GDM1 (cell line): ENCODE results near the gene KAT2A.

Experiments used
- DNase-seq: peaks from one replicate; lab custom pipeline; 2025; lab: John Stamatoyannopoulos, UW

KAT2A gene

DNA sequence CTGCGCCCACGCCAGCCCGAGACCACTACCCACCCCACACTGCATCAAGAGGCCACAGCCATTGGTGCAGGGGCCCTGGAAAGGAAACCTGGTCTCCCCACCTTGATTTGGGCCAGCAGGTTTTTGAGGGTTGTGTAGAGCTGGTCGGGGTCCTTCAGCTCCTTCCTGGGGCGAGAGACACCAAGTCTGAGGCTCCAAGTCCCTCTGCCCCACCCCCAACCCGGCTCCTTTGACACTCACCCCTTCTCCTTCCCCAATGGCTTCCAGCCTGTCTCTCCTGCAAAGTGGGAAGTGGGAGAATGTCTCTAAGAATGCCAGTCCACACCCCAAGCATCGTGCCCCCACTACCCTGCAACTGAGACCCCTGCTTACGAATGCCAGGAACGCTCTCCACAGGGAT is 7.0 kb downstream of the KAT2A start:
- DNase-seq, result no peak

DNA sequence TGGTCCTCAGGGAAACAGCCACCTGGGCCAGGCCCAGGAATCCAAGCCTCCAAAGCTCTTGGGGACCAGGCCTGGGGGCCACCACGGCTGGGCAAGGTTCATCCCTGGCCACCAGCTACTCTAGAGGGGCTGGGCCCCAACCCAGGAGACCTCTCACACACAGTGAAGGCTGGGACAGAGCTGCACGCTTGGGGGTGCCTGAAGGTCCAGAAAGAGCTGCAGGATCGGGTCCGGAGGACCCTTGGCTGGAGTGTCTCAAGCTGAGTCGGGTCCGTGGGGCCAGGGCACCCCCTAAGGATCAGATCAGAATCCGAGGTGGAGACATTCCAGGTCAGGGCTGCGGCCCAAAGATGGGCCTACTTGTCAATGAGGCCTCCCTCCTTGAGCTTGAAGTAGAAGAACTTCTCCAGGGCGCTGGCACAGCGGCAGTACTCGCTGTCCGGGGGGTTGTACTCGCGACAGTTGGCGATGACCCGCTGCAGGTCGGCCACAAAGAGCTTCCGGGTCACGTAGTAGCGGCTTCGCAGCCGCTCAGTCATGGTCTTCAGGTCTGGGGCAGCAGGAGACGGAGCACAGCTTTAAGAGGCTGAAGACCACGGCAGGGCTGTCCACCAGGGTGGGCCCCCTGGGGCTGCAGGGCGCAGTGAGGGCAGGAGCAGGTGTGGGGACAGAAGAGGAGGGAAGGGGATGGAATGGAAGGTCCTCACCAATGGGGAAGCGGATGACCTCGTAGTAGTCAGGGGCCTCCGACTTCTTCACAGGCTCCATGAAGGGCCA is 7.7 kb downstream of the KAT2A start:
- no peak for DNase-seq

DNA sequence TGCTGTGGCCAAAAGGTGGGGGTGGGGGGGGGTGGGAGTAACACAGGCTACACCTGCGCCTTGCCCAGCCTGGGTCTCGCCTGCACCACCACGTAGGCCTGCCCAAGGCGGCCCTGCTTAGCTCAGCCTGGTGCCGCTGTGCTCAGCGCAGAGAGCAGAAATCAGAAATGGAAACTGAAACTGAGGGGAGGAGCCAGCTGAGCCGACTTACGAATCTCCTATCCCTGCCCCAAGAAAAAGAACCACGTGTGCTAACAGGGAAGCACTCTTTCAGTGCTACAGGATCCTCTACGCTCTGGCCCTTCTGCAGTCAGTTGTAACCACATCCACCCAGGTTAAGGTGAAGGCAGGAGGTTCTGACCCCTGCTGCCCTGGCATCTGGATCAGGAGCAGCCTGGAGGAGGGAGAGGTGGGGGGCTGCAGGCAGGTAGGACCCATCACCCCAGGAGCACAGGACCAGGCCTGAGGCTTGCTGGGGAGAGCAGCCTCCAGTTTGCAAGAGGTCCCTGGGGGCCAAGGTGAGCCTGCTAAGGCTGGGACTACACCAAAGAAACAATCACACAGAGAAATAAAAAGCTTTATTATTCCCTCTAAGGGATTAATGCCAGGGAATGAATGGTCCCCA is 8.5 kb downstream of the KAT2A start, which contains the start of gene DHX58:
Gene DHX58 (minus strand): TSS at position 163 of the 625 bp plus-strand sequence. CDS start 822 bp downstream, outside the sequence.
- DNase-seq, result peak; percentile 81

DNA sequence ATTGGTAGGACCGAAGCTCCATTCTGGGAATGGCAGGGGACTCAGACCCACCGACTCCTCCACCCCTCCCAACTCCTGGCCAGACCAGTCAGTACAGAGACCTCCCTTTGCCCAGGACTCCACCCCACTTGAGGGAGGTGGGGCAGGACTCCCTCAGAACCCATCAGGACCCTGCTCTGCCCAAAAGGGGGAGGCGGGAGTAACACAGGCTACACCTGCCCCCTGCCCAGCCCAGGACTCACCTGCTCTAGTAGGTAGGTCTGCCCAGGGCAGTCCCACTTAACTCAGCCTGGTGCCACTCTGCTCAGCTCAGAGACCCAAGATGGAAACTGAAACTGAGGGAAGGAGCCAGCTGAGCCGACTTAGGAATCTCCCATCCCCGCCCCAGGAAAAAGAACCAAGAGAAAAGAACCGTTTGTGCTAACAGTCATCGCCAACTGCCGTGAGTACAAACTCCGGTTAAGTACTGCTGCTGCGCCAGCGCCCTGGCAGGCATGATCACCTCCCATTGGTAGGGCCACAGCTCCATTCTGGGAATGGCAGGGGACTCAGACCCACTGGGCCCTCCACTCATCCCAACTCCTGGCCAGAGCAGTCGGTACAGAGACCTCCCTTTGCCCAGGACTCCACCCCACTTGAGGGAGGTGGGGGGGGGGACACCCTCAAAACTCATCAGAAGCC is 9.2 kb downstream of the KAT2A start:
- DNase-seq, result no peak

DNA sequence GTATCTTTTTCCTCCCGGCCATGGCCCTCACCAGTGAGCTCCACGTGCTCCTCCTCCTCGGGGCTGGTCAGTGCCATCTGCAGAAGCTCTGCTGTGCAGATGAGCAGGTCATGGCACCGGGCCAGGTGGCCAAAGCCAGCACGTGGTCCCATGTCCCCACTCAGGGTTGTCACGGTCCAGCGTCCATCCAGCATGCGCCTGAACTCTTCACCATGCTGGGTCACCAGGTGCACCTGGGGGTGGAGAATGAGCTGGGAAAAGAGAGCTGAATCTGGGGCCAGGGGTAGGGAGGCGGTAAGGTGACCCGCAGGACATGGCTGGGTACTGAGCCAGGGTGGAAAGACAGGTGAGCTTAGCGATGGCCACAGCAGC is 9.9 kb downstream of the KAT2A start:
- no peak for DNase-seq

DNA sequence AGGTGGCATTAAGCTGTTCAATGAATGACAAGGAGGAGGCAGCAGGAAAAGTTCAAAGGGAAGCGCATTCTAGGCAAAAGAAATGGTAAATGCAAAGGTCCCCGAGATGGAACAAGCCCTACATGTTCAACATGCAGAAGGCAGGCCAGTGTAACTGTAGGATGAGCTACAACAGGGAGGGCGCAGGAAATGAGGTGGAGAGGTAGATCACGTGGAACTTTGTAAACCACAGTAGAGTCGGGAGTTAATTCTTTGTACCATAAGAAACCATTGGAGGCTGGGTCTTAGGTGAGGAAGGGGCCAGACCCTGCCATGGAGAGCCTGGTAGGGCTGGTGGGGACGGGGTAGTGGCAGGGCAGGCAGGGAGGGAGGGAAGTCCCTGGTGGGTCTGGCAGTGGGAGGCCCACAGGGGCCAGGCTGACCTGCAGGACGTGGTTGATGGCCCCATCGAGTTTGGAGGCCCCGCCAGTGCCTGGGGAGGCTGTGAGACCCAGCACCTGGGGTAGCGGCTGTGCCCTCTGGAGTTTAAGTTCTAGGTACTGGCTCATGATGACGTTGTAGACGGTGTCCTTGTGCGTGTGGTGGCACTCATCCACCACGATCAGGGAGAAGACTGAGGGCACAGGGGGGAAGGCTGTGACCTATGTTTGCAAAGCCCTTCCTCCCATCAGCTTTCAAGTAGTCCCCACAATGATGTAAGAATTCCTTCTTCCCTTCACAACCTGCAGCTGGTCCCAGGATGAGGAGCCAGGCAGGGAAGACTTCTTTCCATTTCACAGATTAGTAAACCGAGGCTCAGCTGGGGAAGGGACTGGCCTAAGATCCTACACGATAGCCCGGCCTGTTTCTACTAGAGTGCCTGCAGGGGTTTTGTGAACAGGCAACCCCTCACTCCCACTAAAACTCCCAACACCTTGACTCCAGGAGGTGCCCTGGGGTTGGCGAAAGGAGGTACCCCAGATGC is 10.6 kb downstream of the KAT2A start:
- no peak for DNase-seq

DNA sequence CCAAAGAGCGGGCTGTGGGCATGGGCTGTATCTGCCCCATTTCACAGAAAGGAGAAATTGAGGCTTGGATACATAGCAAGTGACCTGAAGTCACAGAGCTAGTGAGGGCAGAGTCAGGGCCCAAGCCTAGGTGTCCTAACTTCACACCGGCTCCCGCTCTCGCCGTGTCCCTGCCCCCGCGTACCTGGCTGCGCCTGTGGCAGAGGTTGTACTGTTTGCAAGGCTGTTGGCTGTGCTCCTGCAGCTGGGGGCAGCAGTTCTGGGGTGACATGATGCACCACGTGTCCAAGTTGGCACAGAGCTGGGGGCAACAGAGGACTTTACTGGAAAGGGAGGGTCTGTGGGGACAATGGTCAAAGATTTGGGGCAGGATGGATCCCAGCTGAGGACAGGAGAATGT is 12.1 kb downstream of the KAT2A start:
- no peak for DNase-seq

DNA sequence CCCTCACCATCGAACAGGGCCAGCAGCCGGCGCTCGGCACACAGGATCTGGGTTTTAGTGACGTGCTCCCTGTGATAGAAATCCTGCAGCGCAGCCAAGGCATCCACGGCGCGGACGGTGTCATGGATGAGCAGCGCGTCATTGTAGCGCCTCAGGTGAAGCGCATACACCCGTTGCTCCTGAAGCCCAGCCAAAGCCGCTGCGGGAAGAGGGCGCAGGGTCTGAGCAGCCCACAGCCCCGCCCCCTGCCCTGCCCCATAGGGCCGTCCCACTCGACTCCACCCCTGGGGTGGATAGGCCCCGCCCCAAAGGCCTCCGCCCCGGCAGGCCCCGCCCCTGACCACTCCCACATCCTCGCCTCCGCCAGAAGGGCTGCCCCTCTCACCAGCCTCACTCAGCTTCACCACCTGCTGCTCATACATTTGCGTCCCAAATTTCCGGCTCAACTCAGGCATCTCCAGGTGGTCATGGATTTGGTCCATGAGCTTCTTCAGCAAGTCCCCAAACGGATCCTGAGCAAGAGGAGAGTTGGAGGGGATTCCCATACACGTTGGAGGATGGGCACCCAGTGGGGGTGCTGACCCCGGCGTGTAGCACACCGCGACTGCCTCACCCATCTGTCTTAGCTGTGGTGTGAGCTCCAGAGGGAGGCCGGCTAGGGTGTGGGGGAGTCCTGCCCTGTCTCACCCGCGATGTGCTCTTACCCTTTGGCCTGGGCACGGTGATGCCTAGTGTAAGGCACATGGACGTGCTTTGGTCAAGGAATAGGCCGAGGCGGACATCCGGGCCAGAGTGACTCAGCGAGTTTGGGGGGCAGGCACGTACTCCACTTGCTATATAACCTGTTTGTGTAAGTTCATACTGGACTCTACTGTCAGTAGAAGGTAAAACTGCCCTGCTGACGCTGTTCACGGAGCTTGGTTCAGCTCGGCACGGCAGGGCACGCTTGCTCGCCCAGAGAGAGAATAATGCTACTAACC is 13.3 kb downstream of the KAT2A start:
- peak; percentile 61 for DNase-seq

DNA sequence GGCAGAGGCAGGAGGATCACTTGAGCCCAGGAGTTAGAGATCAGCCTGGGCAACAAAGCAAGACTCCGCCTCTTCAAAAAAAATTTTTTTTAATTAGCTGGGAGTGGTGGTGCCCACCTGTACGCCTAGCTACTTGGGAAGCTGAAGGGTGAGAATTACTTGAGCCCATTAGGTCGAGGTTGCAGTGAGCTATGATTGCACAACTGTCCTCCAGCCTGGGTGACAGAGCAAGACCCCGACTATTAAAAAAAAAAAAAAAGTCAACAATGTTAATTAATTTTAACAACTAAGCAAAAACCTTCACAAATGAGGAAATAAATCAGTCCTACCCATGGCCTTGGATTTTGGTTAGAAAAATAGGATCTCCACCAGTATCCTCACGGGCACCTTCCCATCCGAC is 14.0 kb downstream of the KAT2A start:
- DNase-seq, result no peak

DNA sequence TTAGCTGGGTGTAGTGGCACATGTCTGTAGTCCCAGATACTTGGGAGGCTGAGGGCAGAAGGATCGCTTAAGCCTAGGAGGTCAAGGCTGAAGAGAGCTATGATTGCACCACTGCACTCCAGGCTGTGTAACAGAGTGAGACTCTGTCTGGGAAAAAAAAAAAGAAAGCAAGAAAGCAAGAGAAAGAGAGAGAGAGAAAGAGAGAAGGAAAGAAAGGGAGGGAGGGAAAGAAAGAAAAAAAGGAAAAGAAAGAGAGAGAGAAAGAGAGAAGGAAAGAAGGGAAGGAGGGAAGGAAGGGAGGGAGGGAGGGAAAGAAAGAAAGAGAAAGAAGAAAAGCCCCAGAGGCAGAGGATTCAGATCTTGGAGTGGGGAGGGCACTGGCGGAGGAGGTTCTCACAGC is 15.2 kb downstream of the KAT2A start:
- DNase-seq, result no peak

DNA sequence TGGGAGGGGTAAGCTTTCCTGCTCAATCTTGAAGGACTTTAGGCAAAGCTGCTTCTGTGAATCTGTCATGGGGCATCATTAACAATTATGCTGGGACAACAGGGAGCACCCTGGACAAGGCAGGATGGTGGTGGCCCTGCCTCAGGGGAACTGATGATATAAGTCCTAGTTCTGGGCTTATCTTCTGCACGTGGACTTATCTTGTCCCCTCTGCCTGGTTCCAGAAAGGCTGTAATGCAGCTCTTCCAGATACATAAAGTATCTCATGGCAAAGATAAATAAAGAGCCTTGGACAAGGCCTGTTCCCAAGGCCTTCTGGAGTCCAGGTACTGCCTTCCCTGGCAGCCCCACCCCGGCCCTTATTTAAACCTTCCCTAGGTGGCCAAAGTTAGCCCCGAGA is 16.9 kb downstream of the KAT2A start:
- DNase-seq, result no peak

DNA sequence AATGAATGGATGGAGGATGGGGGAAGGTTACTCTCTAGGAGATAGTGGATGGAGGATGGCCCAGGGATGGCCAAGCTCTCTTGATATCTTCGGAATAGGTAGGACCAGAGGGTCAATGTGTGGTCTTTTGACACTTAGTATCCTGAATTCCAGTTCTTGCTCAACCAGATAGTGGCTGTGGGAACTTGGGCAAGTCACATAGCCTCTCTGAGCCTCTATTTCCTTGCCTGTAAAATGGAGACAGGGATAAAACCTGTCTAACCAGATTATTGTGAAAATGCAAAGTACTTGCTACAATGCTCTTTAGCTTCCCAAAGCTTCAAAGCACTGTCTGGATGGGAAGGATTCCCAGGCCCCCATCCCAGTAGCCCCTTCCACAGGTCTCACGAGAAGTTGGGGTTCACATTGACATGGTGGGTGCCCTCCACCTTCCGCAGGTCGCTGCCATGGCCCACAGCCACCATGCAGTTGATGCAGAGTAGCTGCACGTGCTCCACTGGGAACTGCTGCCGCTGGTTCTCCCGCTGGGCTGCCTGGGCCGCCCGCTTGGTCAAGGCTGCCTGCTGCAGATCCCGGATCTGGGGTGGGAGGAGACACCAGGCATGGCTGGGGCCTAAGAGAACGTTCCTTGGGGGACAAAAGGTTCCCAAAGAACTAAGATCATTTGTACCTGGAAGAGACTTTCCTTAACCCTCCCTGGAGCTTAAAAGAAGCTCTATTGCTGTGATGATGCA is 17.8 kb downstream of the KAT2A start:
- no peak for DNase-seq

DNA sequence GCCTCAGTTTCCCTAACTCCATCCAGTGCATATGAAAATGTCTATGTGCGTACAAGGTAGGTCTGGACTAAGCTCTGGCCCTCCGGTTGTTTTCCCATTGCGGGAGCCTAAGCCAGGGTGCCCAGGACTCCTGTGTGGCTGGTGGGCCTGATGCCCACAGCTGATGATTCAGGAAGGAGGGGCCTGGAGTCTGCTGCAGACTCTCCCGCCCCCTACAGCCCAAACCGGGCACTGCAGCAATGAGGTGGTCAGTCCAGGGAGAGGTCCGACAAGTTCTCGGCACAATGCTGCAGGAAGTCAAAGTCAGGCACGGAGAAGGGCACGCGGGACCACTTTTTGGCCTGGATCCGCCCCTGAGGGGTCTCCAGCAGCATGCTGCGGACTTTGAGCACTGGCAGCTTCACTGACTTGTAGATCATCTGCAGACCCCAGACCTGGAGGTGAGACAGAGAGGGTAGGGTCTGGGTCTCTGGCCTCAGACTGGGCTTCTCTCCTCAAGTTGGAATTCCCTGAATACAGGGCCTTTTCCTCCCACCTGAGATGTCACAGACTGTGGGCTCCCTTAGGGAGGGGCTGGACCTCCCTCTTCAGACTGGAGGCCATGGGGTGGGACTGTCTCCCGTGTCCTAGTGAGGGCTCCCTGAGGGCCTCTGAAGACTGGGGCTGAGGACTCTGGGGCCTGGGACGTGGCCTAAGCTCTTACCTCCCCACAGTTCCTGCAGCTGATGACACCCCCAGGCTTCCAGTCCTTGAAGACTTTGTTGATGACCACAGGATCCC is 19.5 kb downstream of the KAT2A start:
- peak; percentile 41 for DNase-seq

DNA sequence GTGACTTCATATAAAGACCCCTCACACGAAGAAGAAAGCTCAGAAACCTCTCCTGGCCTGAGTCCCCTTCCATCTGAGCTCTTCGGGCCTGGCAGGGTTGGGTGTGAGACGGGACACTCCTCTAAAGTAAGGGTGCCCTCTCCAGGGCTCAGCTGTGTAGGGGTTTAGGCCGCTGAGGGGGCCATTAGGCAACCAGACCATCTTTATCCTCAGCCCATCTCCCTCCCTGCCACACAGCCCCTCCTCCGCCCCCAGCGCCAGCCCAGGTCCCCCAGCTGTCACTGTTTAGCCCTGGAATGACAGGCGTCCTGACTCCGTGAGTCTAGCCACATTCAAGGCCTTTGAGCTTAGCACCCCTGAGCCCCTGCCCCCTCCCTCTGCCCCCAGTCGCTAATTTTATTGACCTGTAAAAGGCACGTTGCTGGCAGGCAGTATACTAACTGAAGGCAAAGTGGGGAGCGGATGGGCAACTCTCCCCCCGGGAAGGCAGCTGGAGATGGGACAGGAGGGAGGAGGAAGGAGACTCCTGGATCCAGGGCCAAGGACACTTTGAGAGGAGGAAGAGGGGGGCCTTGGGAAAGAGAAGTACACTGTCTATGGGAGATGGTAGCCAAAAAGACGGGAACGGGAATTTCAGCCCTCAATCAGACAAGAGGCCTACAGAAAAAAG is 22.3 kb downstream of the KAT2A start:
- no peak for DNase-seq

DNA sequence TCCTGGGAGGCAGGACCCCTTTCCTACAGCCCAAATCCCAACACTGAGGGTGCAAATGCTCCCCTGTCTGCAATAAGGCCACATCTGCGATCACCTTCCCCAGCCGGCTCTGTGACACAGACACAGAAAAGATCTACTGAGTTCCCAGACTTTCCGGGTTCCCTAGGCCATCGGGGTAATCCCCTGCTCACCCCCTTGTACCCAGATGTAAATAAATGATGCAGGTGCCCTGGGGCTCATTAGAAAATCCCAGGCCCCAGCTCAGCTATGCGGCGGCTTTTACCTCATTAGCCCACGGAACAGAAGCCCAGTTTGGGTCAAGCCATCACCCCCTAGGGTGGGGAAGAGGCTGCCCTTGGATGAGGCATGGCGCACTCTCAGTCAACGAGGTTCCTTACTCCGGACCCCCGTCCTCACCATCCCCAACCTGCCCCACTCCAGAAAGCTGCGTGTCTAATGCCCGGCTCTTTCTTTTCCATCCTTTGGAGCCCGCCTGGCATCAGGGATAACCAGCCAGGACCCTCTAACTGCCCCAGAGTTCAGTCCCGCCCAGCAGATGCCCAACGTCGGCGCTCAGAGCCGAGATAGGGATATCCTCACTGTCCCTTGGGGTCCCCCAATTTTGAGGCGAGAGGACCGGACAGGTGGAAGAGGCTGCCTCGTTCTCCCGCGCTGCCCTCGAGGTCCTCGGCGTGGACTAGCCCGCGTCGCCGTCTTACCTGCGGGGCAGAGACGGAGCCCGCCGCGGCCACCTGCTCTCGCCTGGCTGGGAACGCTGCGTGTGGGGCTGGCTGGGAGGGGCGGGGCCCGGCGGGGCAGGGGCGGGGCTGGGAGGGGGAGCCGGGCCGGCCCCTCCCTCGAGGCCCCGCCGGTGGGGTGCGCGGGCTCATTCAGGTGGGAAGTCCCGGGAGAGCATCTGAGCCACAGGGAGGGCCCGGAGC is 23.2 kb downstream of the KAT2A start, which contains the start of gene ZNF385C:
Gene ZNF385C (minus strand): TSS at position 783 of the 941 bp plus-strand sequence. CDS start 35,417 bp downstream, outside the sequence.
- no peak for DNase-seq

DNA sequence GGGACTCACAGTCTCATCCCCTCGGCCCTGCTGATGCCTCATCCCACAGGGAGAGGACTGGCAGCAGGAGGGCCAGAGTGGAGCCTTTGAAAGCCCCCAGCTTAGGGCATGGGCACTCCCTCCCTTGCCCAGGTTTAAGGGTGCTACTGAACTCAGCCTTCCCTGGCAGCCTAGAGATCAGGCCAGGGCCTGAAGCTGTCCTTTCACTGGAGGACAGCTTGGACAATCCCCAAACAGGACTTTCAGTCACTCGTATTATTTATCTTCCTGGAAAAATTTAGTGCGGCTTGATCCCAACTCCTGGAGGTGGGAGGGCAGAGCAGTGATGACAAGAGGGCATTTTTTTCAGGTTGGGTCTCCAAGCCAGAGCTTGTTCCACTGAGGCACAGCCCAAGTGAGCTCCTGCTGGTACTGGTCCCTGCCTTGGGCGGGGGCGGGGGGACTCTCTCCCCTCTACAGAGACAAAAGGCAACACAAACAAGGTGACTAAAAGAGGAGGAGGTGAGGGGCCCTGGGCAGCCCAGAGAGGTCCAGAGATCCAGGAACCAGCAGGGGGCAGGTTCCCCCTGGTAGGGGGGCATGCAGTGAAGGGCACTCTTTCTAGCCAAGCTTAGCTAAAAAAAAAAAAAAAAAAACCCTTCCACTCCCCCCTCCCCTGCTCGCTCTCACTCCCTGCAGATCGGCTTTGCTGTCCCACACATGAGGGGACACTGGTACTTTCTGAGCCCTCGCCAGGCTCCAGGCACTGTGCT is 24.6 kb downstream of the KAT2A start:
- DNase-seq, result no peak
